ENCODE data around the gene GABRR1.

Gene GABRR1

GRCh38 chr6:89217299-89217910 lies at the start of gene GABRR1:
GABRR1 (minus strand) TSS chr6:89217358; CDS start chr6:89217322, 36 bp downstream.
- DNase-seq, result peak; percentile 24 to 43 (median 32)

GRCh38 chr6:89264296-89264695 lies 47.1 kb upstream of the GABRR1 start:
- DNase-seq, result no peak

GRCh38 chr6:89260832-89261231 lies 43.7 kb upstream of the GABRR1 start:
- no peak for DNase-seq

- DNase-seq, result peak; percentile 57 to 68 (median 60)
Measured at GRCh38 chr6:89260310-89260709, 43.2 kb upstream of the GABRR1 start.

- DNase-seq, result no peak
Measured at GRCh38 chr6:89258912-89259311, 41.8 kb upstream of the GABRR1 start.

GRCh38 chr6:89257781-89258180 lies 40.6 kb upstream of the GABRR1 start:
- DNase-seq, result no peak

- no peak for DNase-seq
Measured at GRCh38 chr6:89257346-89257745, 40.2 kb upstream of the GABRR1 start.

- DNase-seq, result no peak
Measured at GRCh38 chr6:89255417-89255816, 38.3 kb upstream of the GABRR1 start.

- DNase-seq, result peak; percentile 26 to 66 (median 51)
Measured at GRCh38 chr6:89254569-89254968, 37.4 kb upstream of the GABRR1 start.

- peak in 2 of 3 donors; percentile 24 to 42 for DNase-seq
Measured at GRCh38 chr6:89252907-89253306, 35.7 kb upstream of the GABRR1 start.

GRCh38 chr6:89251976-89252375 lies 34.8 kb upstream of the GABRR1 start:
- DNase-seq, result no peak

- DNase-seq, result no peak
Measured at GRCh38 chr6:89251170-89251569, 34.0 kb upstream of the GABRR1 start.

- no peak for DNase-seq
Measured at GRCh38 chr6:89250239-89250638, 33.1 kb upstream of the GABRR1 start.

GRCh38 chr6:89244241-89244985 lies 27.3 kb upstream of the GABRR1 start:
- DNase-seq, result no peak

- no peak for DNase-seq
Measured at GRCh38 chr6:89243331-89243629, 26.1 kb upstream of the GABRR1 start.

GRCh38 chr6:89242574-89243330 lies 25.6 kb upstream of the GABRR1 start:
- DNase-seq, result peak; percentile 54 to 73 (median 69)

- peak; percentile 24 to 35 (median 35) for DNase-seq
Measured at GRCh38 chr6:89239338-89239737, 22.2 kb upstream of the GABRR1 start.

- no peak for DNase-seq
Measured at GRCh38 chr6:89237158-89237557, 20.0 kb upstream of the GABRR1 start.

GRCh38 chr6:89233605-89234004 lies 16.4 kb upstream of the GABRR1 start:
- DNase-seq, result peak in 1 of 3 donors; percentile 10

GRCh38 chr6:89222712-89223039 lies 5.5 kb upstream of the GABRR1 start:
- DNase-seq, result no peak

GRCh38 chr6:89221971-89222711 lies 5.0 kb upstream of the GABRR1 start:
- no peak for DNase-seq

GRCh38 chr6:89221129-89221528 lies 4.0 kb upstream of the GABRR1 start:
- no peak for DNase-seq

GRCh38 chr6:89216411-89216810 lies 747 bp downstream of the GABRR1 start:
- DNase-seq, result no peak

All from suppressor macrophage treated with lipopolysaccharide for 1 hour (primary cell).